ENCODE results near the gene REXO4. TPM values are rescaled to one million over a fixed set of nuclear protein-coding genes. Genes with fewer than 3 reads are reported as not detected.
A peak's percentile ranks its signal among the peaks of the same experiment; 100 is the strongest.

Gene REXO4
- total and polyA plus RNA-seq, 9 of the 15 experiments (the other 6 are each of a cell fraction or from before 2014, with no cell fraction given): 3.4 to 72.9 (median 31.1) TPM

- TF ChIP-seq ZNF318 (IDR thresholded peaks at IDR 0.05; ENCODE audit: borderline replicate concordance in 1 of 2, low read depth in 1 of 2) (no peak), GTF2F1 (IDR thresholded peaks at IDR 0.05; ENCODE audit: low read depth, low read length) (no peak), ZFP30 (CRISPR knock-in tag; IDR thresholded peaks at IDR 0.05; ENCODE audit: borderline replicate concordance) (no peak), ZNF695 (CRISPR knock-in tag; IDR thresholded peaks at IDR 0.05) (no peak), HES1 (IDR thresholded peaks at IDR 0.05; ENCODE audit: low read depth) (no peak), EP400 (IDR thresholded peaks at IDR 0.05) (peak; percentile 43; the same call in 1 of the 2 replicates), MCM5 (IDR thresholded peaks at IDR 0.05; ENCODE audit: low read depth) (no peak), SMAD3 (CRISPR knock-in tag; conservative IDR thresholded peaks at IDR 0.05) (no peak), MCM2 (IDR thresholded peaks at IDR 0.05; ENCODE audit: low read depth) (no peak), ZNF282 (CRISPR knock-in tag; IDR thresholded peaks at IDR 0.05) (no peak), ZNF165 (CRISPR knock-in tag; IDR thresholded peaks at IDR 0.05; ENCODE audit: borderline replicate concordance) (no peak)
- TF ChIP-seq, protein P1, sequence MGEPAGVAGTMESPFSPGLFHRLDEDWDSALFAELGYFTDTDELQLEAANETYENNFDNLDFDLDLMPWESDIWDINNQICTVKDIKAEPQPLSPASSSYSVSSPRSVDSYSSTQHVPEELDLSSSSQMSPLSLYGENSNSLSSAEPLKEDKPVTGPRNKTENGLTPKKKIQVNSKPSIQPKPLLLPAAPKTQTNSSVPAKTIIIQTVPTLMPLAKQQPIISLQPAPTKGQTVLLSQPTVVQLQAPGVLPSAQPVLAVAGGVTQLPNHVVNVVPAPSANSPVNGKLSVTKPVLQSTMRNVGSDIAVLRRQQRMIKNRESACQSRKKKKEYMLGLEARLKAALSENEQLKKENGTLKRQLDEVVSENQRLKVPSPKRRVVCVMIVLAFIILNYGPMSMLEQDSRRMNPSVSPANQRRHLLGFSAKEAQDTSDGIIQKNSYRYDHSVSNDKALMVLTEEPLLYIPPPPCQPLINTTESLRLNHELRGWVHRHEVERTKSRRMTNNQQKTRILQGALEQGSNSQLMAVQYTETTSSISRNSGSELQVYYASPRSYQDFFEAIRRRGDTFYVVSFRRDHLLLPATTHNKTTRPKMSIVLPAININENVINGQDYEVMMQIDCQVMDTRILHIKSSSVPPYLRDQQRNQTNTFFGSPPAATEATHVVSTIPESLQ (CRISPR knock-in tag; IDR thresholded peaks at IDR 0.05): 0 out of 2 replicates have a peak, but pooled peaks have one; percentile 26
- TF ChIP-seq, protein P2, sequence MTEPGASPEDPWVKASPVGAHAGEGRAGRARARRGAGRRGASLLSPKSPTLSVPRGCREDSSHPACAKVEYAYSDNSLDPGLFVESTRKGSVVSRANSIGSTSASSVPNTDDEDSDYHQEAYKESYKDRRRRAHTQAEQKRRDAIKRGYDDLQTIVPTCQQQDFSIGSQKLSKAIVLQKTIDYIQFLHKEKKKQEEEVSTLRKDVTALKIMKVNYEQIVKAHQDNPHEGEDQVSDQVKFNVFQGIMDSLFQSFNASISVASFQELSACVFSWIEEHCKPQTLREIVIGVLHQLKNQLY (CRISPR knock-in tag; conservative IDR thresholded peaks at IDR 0.05): no peak
- TF ChIP-seq, protein P3, sequence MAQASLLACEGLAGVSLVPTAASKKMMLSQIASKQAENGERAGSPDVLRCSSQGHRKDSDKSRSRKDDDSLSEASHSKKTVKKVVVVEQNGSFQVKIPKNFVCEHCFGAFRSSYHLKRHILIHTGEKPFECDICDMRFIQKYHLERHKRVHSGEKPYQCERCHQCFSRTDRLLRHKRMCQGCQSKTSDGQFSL (CRISPR knock-in tag; IDR thresholded peaks at IDR 0.05): no peak
- TF ChIP-seq, protein P3 (tag; IDR thresholded peaks at IDR 0.05): no peak
These were observed 42.6 kb downstream of the REXO4 start (continued) for GRCh38 chr9:133375116-133375723.
